WERI-Rb-1 (cell line): Measurements from ENCODE around the gene CUX1.

Source experiments
- DNase-seq: peaks from one replicate; pipeline ENCODE4 v3.0.0-alpha.2; 2020
- H3K27ac ChIP-seq: fragments of 250-450 bp; sonication (Bioruptor Pico); 2 replicates; pipeline ENCODE4 v1.5.1; 2020; ENCODE audit warnings: mild to moderate bottlenecking, moderate library complexity
- H3K27me3 ChIP-seq: fragments of 250-450 bp; sonication (Bioruptor Pico); 2 replicates; pipeline ENCODE4 v1.5.1; 2021; ENCODE audit warnings: mild to moderate bottlenecking, low read depth, moderate library complexity; ENCODE audit not compliant: insufficient read depth, severe bottlenecking
- H3K36me3 ChIP-seq: fragments of 250-450 bp; sonication (Bioruptor Pico); 2 replicates; pipeline ENCODE4 v1.5.1; 2020; ENCODE audit warnings: mild to moderate bottlenecking, moderate library complexity
- H3K4me3 ChIP-seq: 2 replicates; pipeline ENCODE4 v1.5.1; 2011; ENCODE audit warnings: low read depth, mild to moderate bottlenecking, control low read depth, low read length
- H3K9me3 ChIP-seq: fragments of 250-450 bp; sonication (Bioruptor Pico); 2 replicates; pipeline ENCODE4 v1.5.1; 2021; ENCODE audit warnings: mild to moderate bottlenecking, moderate library complexity; ENCODE audit not compliant: severe bottlenecking
- TF ChIP-seq, protein P1 (sequence below): IDR thresholded peaks from 2 replicates; pipeline ENCODE4 v1.5.1; 2011; ENCODE audit warnings: low read depth, mild to moderate bottlenecking, control low read depth, inconsistent platforms, low read length

Gene CUX1

DNA sequence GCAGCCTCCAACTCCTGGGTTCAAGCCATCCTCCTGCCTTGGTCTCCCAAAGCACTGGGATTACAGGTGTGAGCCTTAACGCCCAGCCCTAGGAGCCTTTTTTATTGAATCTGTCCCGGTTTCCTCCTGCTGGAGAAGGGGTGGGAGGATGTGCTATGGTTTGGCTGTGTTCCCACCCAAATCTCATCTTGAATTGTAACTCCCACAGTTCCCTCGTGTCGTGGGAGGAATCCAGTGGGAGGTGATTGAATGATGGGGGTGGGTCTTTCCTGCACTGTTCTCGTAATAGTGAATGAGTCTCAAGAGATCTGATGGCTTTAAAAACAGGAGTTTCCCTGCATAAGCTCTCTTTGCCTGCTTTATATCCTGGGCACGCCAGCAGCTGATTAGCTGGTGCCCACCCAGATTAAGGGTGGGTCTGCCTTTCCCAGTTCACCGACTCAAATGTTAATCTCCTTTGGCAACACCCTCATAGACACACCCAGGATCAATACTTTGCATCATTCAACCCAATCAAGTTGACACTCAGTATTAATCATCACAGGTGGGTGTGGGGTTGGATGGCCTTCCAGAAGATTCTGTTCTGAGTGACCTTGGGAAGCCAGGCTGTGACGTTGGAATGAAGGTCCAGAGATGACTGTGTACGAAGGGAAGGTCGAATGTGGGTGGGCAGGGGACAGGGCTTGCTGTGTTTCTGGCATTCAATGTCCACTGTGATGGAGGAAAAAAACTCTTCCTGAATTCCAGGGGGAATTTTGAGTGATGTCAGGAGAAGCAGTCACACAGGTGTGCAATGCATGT lies 33.8 kb upstream of the CUX1 start:
- no peak overlapping the region for H3K27ac ChIP-seq
- H3K27me3 ChIP-seq: no peaks in the 10 kb centered on the region
- no peaks in the 10 kb centered on the region for H3K9me3 ChIP-seq
- no peaks in the 10 kb centered on the region for H3K36me3 ChIP-seq
- TF ChIP-seq, protein P1, sequence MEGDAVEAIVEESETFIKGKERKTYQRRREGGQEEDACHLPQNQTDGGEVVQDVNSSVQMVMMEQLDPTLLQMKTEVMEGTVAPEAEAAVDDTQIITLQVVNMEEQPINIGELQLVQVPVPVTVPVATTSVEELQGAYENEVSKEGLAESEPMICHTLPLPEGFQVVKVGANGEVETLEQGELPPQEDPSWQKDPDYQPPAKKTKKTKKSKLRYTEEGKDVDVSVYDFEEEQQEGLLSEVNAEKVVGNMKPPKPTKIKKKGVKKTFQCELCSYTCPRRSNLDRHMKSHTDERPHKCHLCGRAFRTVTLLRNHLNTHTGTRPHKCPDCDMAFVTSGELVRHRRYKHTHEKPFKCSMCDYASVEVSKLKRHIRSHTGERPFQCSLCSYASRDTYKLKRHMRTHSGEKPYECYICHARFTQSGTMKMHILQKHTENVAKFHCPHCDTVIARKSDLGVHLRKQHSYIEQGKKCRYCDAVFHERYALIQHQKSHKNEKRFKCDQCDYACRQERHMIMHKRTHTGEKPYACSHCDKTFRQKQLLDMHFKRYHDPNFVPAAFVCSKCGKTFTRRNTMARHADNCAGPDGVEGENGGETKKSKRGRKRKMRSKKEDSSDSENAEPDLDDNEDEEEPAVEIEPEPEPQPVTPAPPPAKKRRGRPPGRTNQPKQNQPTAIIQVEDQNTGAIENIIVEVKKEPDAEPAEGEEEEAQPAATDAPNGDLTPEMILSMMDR: no peak
- DNase-seq: no peak
- no peak overlapping the region for H3K4me3 ChIP-seq

DNA sequence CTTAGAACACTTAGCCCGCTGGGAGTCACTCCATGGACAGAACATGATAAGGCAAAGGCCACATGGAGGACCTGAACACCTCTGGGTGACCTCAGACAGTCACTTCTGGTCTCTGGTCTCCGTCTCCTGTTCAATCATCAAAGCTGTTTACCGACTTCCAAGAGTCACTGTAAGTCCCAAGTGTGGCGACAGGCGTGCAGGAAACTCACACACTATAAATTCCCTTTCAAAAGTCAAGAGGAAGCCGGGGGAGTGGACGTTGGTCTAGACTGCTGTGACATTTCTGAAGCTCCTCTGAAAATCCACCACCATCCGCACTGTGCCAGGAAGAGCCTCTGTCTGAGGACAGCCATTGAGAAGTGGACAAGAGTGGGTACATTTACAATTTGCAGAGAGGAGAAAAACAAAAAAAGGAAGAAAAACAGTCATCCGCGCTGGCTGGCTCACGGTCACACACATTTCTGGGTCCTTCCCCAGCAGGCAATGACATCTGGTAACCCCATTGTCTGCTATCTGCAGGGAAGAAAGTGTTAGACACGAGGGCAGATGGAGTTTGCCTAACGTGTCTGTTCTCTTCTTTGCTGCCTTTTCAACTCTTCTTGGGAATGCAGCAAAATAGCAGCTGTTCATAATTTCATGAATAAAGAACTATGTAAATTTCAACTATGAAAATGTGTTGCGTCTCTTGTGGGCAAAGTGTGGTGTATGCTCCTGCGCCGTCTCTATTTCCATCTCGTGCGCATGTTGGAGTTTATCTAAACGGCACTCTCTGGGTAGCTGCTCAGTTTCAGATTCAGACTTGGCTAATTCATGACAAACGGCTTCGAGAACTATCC lies 32.9 kb upstream of the CUX1 start:
- Histone ChIP-seq H3K27ac (no peak overlapping the region), H3K4me3 (no peak overlapping the region), H3K27me3 (no peaks in the 10 kb centered on the region), H3K9me3 (no peaks in the 10 kb centered on the region), H3K36me3 (no peaks in the 10 kb centered on the region)
- TF ChIP-seq, protein P1: no peak
- no peak for DNase-seq

DNA sequence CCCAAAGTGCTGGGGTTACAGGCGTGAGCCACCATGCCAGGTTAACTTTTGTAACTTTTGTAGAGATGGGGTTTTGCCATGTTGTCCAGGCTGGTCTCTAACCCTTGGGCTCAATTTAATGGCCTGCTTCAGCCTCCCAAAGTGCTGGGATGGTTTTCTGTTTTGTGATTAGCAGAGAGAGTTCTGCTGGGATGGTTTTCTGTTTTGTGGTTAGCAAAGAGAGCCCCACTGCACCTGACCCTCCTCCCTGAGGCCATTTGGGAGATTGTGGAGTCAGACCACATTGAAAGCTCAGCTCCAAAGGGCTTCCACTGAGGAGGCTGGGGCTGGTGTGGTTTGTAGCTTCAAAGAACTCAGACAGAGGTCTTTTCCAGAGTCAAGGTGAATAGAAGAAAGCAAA lies 29.6 kb upstream of the CUX1 start:
- no peaks in the 10 kb centered on the region for H3K9me3 ChIP-seq
- no peaks in the 10 kb centered on the region for H3K36me3 ChIP-seq
- H3K27ac ChIP-seq: no peak overlapping the region
- H3K4me3 ChIP-seq: no peak overlapping the region
- no peaks in the 10 kb centered on the region for H3K27me3 ChIP-seq
- DNase-seq: no peak
- TF ChIP-seq, protein P1: no peak

DNA sequence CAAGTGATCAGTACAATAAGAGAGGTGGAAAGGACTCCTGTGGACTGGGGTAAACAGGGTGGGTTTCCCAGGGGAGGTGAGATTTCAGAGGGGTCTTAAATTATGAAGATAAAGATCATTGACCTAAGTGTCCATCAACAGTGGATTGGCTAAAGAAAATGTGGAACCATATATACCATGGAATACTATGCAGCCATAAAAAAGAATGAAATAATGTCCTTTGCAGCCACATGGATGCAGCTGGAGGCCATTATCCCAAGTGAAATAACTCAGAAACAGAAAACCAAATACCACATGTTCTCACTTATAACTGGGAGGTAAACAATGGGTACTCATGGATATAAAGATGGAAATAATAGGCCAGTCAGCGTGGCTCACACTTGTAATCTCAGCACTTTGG lies 28.9 kb upstream of the CUX1 start:
- Histone ChIP-seq H3K36me3 (no peaks in the 10 kb centered on the region), H3K27ac (no peak overlapping the region), H3K9me3 (no peaks in the 10 kb centered on the region), H3K4me3 (no peak overlapping the region), H3K27me3 (no peaks in the 10 kb centered on the region)
- no peak for DNase-seq
- TF ChIP-seq, protein P1: no peak

DNA sequence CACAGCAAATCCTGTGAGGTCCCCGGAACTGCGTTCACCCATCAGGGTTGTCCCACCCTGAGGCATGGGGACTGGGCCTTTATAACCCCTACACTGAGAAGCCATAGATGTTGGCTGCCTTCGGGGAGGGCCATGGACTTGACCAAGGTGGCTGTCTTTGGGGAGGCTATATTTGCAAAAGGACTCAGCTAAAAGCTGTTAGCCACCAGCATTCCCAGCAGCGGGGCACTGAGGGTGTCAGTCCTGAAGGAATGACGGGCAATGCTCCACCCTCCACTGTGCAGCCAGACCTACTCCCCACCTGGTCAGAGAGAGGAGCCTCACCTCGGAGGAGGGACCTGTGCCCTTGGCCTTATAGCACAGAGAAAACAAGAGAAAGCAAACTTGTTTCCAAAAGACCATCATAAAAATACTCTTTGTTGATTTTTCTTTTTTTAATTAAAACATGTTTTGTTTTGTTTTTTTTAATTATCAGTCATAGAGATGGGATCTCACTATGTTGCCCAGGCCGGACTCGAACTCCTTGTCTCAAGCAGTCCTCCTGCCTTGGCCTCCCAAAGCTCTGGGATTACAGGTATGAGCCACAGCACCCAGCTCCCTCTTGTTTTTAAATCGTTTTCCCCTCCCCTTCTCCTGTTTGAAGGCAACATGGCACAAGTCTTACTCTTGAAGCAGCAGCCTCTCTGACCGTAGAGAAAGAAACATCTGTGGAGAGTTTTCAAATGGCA lies 26.7 kb upstream of the CUX1 start:
- no peak for DNase-seq
- TF ChIP-seq, protein P1: no peak
- H3K27me3 ChIP-seq: no peaks in the 10 kb centered on the region
- no peak overlapping the region for H3K27ac ChIP-seq
- H3K4me3 ChIP-seq: no peak overlapping the region
- H3K36me3 ChIP-seq: no peaks in the 10 kb centered on the region
- no peaks in the 10 kb centered on the region for H3K9me3 ChIP-seq
